Liver (tissue), 9 donors: Measurements from ENCODE around the gene PRKN. TPM values are rescaled to one million over a fixed set of nuclear protein-coding genes. Genes with fewer than 3 reads are reported as not detected.

Experiments used
- DNase-seq: peaks from one replicate; pipeline ENCODE4 v3.0.0-alpha.2; 2017; ENCODE audit warnings: low spot score
- H3K27ac ChIP-seq, 2 donors: one replicate each; pipeline ENCODE4 v1.7.0; 2013; ENCODE audit warnings: inconsistent platforms in 2 of 2, low read length in 2 of 2, control low read depth in 1 of 2, low read depth in 1 of 2, mild to moderate bottlenecking in 1 of 2
- H3K27me3 ChIP-seq, 4 donors: one replicate each; pipeline versions ENCODE4 v1.6.1 to v1.7.0; 2013; ENCODE audit warnings: low read length in 3 of 4, inconsistent platforms in 1 of 4, mild to moderate bottlenecking in 1 of 4, moderate library complexity in 1 of 4; ENCODE audit not compliant: control insufficient read depth in 4 of 4, insufficient read depth in 4 of 4
- H3K36me3 ChIP-seq, 4 donors: one replicate each; pipeline versions ENCODE4 v1.6.1 to v1.7.0; 2013; ENCODE audit warnings: low read length in 3 of 4, mild to moderate bottlenecking in 3 of 4, low read depth in 1 of 4, moderate library complexity in 1 of 4; ENCODE audit not compliant: control insufficient read depth in 4 of 4, insufficient read depth in 3 of 4
- H3K4me1 ChIP-seq, 4 donors: one replicate each; pipeline versions ENCODE4 v1.6.1 to v1.7.0; 2013; ENCODE audit warnings: low read length in 3 of 4, mild to moderate bottlenecking in 3 of 4, moderate library complexity in 1 of 4; ENCODE audit not compliant: control insufficient read depth in 4 of 4, insufficient read depth in 4 of 4
- H3K4me3 ChIP-seq, 3 donors: one replicate each; pipeline versions ENCODE4 v1.6.1 to v1.7.0; 2013; ENCODE audit warnings: low read length in 3 of 3, control low read depth in 1 of 3, low read depth in 1 of 3, mild to moderate bottlenecking in 1 of 3
- H3K9ac ChIP-seq, 2 donors: one replicate each; pipeline ENCODE4 v1.7.0; 2013; ENCODE audit warnings: low read length in 2 of 2, mild to moderate bottlenecking in 2 of 2, moderate library complexity in 2 of 2, control low read depth in 1 of 2, low read depth in 1 of 2
- H3K9me3 ChIP-seq, 4 donors: one replicate each; pipeline versions ENCODE4 v1.6.1 to v1.7.0; 2013; ENCODE audit warnings: low read length in 3 of 4; ENCODE audit not compliant: control insufficient read depth in 4 of 4
- EGR1 ChIP-seq, 2 donors: IDR thresholded peaks; 2 replicates each; pipeline ENCODE4 v1.6.1; 2016 to 2018; ENCODE audit warnings: antibody characterized with exemption in 2 of 2, low read depth in 2 of 2
- FOXA1 ChIP-seq: IDR thresholded peaks from 2 replicates; pipeline ENCODE4 v1.6.1; 2016; ENCODE audit warnings: antibody characterized with exemption
- FOXA2 ChIP-seq: IDR thresholded peaks from 2 replicates; pipeline ENCODE4 v1.6.1; 2016; ENCODE audit warnings: antibody characterized with exemption
- GABPA ChIP-seq, 2 donors: IDR thresholded peaks in 1 of 2; conservative IDR thresholded peaks in 1 of 2; 2 replicates each; pipeline ENCODE4 v1.6.1; 2016; ENCODE audit warnings: antibody characterized with exemption in 2 of 2, mild to moderate bottlenecking in 1 of 2, moderate library complexity in 1 of 2
- HNF4A ChIP-seq, 2 donors: conservative IDR thresholded peaks; 2 replicates each; pipeline ENCODE4 v1.6.1; 2016; ENCODE audit warnings: antibody characterized with exemption in 2 of 2, mild to moderate bottlenecking in 2 of 2
- HNF4G ChIP-seq: IDR thresholded peaks from 2 replicates; pipeline ENCODE4 v1.6.1; 2016; ENCODE audit warnings: antibody characterized with exemption
- JUND ChIP-seq, 2 donors: IDR thresholded peaks; 2 replicates each; pipeline ENCODE4 v1.6.1; 2016; ENCODE audit warnings: antibody characterized with exemption in 2 of 2
- NR2F2 ChIP-seq: IDR thresholded peaks from 2 replicates; pipeline ENCODE4 v1.6.1; 2016; ENCODE audit warnings: antibody characterized with exemption
- RAD21 ChIP-seq, 2 donors: IDR thresholded peaks; 2 replicates each; pipeline ENCODE4 v1.6.1; 2016; ENCODE audit warnings: antibody characterized with exemption in 2 of 2, mild to moderate bottlenecking in 2 of 2
- RXRA ChIP-seq, 2 donors: IDR thresholded peaks; 2 replicates each; pipeline ENCODE4 v1.6.1; 2017 to 2018; ENCODE audit warnings: antibody characterized with exemption in 2 of 2, mild to moderate bottlenecking in 1 of 2
- SP1 ChIP-seq: IDR thresholded peaks from 2 replicates; pipeline ENCODE4 v1.6.1; 2018; ENCODE audit warnings: antibody characterized with exemption, mild to moderate bottlenecking
- YY1 ChIP-seq: IDR thresholded peaks from 2 replicates; pipeline ENCODE4 v1.6.1; 2016; ENCODE audit warnings: antibody characterized with exemption, mild to moderate bottlenecking
- WGBS: extraction: QIAGEN DNeasy Blood & Tissue Kit; methylation state at CpG from one replicate; pipeline ENCODE4 v1.1.7; 2013; 5-methylcytosine and 5-hydroxymethylcytosine counted together
- polyA plus RNA-seq, 2 donors: library from polyadenylated mRNA; stranded (reverse) in 1 of 2; unstranded in 1 of 2; fragments of 200-250 nt in 1 of 2; fragments of >200 nt in 1 of 2; fragmentation: Nextera tagmentation in 1 of 2; extraction: Ambion mirVana in 1 of 2; gene quantifications; one replicate each; pipeline versions ENCODE4 v1.2.1 to v1.2.3, GENCODE V29; 2013 to 2015
- total RNA-seq, 2 donors: library from RNA; depleted of rRNA; stranded (reverse); fragments of >200 nt; gene quantifications; one replicate each; pipeline ENCODE4 v1.2.3, GENCODE V29; 2014
- TF ChIP-seq, protein P1 (sequence below): IDR thresholded peaks from 2 replicates; pipeline ENCODE4 v1.6.1; 2016; ENCODE audit warnings: antibody characterized with exemption
- TF ChIP-seq, protein P2 (sequence below): IDR thresholded peaks from 2 replicates; pipeline ENCODE4 v1.6.1; 2016; ENCODE audit warnings: antibody characterized with exemption, mild to moderate bottlenecking
- TF ChIP-seq, protein P3 (sequence below): IDR thresholded peaks from 2 replicates; pipeline ENCODE4 v1.6.1; 2016; ENCODE audit warnings: antibody characterized with exemption
- TF ChIP-seq, protein P4 (sequence below): IDR thresholded peaks from 2 replicates; pipeline ENCODE4 v1.6.1; 2016; ENCODE audit warnings: antibody characterized with exemption
- TF ChIP-seq, protein P5 (sequence below): fragments of 150-350 bp; IDR thresholded peaks from 2 replicates; pipeline ENCODE4 v1.5.1; 2017; ENCODE audit warnings: improper control_type of control experiment, low read depth, low read length; ENCODE audit not compliant: missing input control
- donor health status: healthy.
- donor health status: healthy.
- donor health status: healthy.
- donor health status: healthy.
- donor health status: healthy.

Gene PRKN
- total and polyA plus RNA-seq, 4 donors = 0.47 to 4.1 (median 3.2) TPM

DNA sequence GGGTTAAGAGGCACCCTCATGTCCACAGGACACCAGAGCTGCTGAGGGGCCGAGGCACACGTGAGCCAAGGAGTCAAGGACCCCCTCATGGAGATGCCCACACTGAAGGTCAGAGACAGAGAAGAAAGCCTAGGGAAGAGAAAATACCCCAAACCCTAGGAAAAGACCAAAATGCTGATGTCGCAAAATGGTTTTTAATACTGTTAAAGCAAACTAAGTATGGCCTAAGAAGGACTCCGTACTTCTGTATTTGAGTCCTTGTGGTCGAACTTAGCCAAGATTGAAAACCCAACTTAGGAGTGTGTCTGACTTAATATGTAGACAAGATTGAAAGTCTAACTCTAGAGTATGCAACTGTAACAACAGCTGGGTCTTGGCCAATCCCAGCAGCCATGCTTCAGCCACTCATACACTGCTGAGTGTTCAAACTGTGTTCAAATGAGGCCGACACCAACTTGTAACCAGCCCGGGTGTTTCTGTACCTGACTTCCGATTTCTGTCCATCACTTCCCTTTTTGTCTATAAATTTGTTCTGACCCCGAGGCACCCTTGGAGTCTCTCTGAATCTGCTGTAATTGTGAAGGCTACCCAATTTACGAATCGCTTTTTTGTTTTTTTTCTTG lies 1361.2 kb downstream of the PRKN start:
- H3K9ac ChIP-seq = no peak overlapping the region
- H3K27me3 ChIP-seq = no peaks in the 10 kb centered on the region
- no peak for DNase-seq
- no peaks in the 10 kb centered on the region for H3K4me1 ChIP-seq
- H3K36me3 ChIP-seq = no peaks in the 10 kb centered on the region
- no peak overlapping the region for H3K4me3 ChIP-seq
- TF ChIP-seq, protein P1, sequence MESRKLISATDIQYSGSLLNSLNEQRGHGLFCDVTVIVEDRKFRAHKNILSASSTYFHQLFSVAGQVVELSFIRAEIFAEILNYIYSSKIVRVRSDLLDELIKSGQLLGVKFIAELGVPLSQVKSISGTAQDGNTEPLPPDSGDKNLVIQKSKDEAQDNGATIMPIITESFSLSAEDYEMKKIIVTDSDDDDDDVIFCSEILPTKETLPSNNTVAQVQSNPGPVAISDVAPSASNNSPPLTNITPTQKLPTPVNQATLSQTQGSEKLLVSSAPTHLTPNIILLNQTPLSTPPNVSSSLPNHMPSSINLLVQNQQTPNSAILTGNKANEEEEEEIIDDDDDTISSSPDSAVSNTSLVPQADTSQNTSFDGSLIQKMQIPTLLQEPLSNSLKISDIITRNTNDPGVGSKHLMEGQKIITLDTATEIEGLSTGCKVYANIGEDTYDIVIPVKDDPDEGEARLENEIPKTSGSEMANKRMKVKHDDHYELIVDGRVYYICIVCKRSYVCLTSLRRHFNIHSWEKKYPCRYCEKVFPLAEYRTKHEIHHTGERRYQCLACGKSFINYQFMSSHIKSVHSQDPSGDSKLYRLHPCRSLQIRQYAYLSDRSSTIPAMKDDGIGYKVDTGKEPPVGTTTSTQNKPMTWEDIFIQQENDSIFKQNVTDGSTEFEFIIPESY = no peak
- TF ChIP-seq NR2F2 (no peak), HNF4A (conservative IDR thresholded peaks at IDR 0.05) (no peak), HNF4G (no peak), JUND (IDR thresholded peaks at IDR 0.05) (no peak), YY1 (no peak), SP1 (no peak), GABPA (IDR thresholded peaks at IDR 0.05 in 1 of 2, conservative IDR thresholded peaks at IDR 0.05 in 1 of 2) (no peak), EGR1 (IDR thresholded peaks at IDR 0.05; ENCODE audit: low read depth in 2 of 2) (no peak), RXRA (IDR thresholded peaks at IDR 0.05) (no peak)
- TF ChIP-seq, protein P2, sequence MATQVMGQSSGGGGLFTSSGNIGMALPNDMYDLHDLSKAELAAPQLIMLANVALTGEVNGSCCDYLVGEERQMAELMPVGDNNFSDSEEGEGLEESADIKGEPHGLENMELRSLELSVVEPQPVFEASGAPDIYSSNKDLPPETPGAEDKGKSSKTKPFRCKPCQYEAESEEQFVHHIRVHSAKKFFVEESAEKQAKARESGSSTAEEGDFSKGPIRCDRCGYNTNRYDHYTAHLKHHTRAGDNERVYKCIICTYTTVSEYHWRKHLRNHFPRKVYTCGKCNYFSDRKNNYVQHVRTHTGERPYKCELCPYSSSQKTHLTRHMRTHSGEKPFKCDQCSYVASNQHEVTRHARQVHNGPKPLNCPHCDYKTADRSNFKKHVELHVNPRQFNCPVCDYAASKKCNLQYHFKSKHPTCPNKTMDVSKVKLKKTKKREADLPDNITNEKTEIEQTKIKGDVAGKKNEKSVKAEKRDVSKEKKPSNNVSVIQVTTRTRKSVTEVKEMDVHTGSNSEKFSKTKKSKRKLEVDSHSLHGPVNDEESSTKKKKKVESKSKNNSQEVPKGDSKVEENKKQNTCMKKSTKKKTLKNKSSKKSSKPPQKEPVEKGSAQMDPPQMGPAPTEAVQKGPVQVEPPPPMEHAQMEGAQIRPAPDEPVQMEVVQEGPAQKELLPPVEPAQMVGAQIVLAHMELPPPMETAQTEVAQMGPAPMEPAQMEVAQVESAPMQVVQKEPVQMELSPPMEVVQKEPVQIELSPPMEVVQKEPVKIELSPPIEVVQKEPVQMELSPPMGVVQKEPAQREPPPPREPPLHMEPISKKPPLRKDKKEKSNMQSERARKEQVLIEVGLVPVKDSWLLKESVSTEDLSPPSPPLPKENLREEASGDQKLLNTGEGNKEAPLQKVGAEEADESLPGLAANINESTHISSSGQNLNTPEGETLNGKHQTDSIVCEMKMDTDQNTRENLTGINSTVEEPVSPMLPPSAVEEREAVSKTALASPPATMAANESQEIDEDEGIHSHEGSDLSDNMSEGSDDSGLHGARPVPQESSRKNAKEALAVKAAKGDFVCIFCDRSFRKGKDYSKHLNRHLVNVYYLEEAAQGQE = no peak
- TF ChIP-seq, protein P3, sequence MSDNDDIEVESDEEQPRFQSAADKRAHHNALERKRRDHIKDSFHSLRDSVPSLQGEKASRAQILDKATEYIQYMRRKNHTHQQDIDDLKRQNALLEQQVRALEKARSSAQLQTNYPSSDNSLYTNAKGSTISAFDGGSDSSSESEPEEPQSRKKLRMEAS = no peak
- TF ChIP-seq, protein P4, sequence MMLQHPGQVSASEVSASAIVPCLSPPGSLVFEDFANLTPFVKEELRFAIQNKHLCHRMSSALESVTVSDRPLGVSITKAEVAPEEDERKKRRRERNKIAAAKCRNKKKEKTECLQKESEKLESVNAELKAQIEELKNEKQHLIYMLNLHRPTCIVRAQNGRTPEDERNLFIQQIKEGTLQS = no peak
- TF ChIP-seq, protein P5, sequence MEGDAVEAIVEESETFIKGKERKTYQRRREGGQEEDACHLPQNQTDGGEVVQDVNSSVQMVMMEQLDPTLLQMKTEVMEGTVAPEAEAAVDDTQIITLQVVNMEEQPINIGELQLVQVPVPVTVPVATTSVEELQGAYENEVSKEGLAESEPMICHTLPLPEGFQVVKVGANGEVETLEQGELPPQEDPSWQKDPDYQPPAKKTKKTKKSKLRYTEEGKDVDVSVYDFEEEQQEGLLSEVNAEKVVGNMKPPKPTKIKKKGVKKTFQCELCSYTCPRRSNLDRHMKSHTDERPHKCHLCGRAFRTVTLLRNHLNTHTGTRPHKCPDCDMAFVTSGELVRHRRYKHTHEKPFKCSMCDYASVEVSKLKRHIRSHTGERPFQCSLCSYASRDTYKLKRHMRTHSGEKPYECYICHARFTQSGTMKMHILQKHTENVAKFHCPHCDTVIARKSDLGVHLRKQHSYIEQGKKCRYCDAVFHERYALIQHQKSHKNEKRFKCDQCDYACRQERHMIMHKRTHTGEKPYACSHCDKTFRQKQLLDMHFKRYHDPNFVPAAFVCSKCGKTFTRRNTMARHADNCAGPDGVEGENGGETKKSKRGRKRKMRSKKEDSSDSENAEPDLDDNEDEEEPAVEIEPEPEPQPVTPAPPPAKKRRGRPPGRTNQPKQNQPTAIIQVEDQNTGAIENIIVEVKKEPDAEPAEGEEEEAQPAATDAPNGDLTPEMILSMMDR = no peak
- WGBS = 92% methylated on average over 11 of the region's 11 CpGs
- no peaks in the 10 kb centered on the region for H3K9me3 ChIP-seq
- H3K27ac ChIP-seq = no peak overlapping the region

DNA sequence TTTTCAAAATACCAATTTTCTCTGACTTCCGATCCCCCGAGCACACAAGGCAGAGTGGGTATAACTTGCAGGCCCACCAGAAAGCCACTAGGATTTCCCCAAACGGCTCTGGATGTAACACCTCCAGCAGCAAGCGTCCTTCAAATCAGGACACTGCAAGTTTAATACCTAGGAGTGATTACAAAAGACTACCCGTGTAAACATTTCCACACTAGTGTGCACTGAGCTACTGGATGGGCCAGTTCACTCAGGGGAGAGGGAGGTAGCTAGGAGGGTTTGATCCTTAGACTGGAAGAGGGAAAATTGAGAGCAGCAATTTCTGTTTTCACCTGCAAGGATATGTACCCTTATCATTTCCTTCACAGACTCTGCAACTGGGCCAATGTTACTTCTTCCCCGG lies 1361.9 kb downstream of the PRKN start:
- H3K4me3 ChIP-seq = no peak overlapping the region
- H3K27ac ChIP-seq = no peak overlapping the region
- no peaks in the 10 kb centered on the region for H3K27me3 ChIP-seq
- no peak overlapping the region for H3K9ac ChIP-seq
- no peaks in the 10 kb centered on the region for H3K36me3 ChIP-seq
- DNase-seq = no peak
- H3K9me3 ChIP-seq = no peaks in the 10 kb centered on the region
- 65% methylated on average over 6 of the region's 6 CpGs for WGBS
- no peaks in the 10 kb centered on the region for H3K4me1 ChIP-seq
- no peak for TF ChIP-seq EGR1 (IDR thresholded peaks at IDR 0.05; ENCODE audit: low read depth in 2 of 2)
- no peak for TF ChIP-seq GABPA (IDR thresholded peaks at IDR 0.05 in 1 of 2, conservative IDR thresholded peaks at IDR 0.05 in 1 of 2)
- TF ChIP-seq SP1 = no peak
- no peak for TF ChIP-seq RAD21 (IDR thresholded peaks at IDR 0.05)
- TF ChIP-seq, protein P4 = no peak
- no peak for TF ChIP-seq FOXA2
- no peak for TF ChIP-seq HNF4G
- TF ChIP-seq, protein P5 = no peak
- TF ChIP-seq, protein P1 = no peak
- no peak for TF ChIP-seq YY1
- no peak for TF ChIP-seq FOXA1
- TF ChIP-seq, protein P3 = no peak
- TF ChIP-seq HNF4A (conservative IDR thresholded peaks at IDR 0.05) = no peak
